ENCODE measurements around the gene RAB3C.

- TF ChIP-seq CTCF (IDR thresholded peaks at IDR 0.05): no peak
- no peak for TF ChIP-seq EZH2 (IDR thresholded peaks at IDR 0.05)
- TF ChIP-seq EZH2phosphoT487 (IDR thresholded peaks at IDR 0.05): no peak
Measured at GRCh38 chr5:58739051-58739450, 156.2 kb downstream of the RAB3C start.

Data from neural progenitor cell (in vitro differentiated cells).